Inflammatory macrophage (primary cell): ENCODE measurements around the gene LCN12.

Experiments
- DNase-seq, 2 donors: peaks; one replicate each; pipeline ENCODE4 v3.0.0-alpha.2; 2020 to 2022

LCN12 gene

DNA sequence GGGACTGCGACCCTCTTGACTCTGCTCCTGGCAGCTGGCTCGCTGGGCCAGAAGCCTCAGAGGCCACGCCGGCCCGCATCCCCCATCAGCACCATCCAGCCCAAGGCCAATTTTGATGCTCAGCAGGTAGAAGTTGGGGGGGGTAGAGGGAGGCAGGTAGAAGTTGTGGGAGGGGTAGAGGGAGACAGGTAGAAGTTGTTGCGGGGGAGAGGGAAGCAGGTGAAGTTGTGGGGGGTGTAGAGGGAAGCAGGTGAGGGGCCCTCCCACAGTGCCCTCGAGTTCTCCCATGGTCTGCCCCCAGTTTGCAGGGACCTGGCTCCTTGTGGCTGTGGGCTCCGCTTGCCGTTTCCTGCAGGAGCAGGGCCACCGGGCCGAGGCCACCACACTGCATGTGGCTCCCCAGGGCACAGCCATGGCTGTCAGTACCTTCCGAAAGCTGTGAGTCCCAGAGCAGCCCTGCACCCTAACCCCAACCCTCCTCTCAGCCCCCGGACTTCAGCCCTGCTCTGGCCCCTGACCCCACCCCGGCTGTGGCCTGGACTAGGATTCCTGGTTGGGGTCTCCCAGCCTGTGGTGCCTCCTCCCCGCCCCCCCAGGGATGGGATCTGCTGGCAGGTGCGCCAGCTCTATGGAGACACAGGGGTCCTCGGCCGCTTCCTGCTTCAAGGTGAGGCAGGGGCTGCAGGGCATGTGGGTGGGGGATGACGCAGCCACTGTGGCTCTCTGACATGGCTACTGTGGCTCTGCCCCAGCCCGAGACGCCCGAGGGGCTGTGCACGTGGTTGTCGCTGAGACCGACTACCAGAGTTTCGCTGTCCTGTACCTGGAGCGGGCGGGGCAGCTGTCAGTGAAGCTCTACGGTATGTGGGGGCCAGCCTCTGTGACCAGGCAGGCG lies 6.5 kb upstream of the LCN12 start:
- no peak for DNase-seq

DNA sequence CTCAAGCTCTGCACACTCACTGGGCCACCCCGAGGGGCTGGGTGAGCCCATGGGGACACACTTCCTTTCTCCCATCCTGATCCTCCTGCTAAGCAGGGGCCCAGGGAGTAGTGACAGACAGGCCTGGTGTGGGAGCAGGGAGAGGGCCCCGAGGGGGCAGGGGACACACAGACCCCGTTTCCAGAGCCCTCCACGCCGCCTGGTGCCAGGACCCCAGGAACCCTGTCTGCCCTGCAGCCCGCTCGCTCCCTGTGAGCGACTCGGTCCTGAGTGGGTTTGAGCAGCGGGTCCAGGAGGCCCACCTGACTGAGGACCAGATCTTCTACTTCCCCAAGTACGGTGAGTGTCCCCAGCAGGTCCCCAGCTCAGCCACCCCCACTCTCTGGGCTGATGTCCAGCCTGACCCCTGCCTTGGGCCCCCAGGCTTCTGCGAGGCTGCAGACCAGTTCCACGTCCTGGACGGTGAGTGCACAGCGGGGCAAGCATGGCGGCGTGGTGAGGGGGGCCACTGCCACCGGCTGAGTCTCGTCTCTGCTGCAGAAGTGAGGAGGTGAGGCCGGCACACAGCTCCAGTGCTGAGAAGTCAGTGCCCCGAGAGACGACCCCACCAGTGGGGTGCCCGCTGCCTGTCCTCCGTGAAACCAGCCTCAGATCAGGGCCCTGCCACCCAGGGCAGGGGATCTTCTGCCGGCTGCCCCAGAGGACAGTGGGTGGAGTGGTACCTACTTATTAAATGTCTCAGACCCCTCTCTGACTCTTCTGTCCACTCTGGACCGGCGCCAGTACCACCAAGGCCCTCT lies 5.6 kb upstream of the LCN12 start:
- no peak for DNase-seq

DNA sequence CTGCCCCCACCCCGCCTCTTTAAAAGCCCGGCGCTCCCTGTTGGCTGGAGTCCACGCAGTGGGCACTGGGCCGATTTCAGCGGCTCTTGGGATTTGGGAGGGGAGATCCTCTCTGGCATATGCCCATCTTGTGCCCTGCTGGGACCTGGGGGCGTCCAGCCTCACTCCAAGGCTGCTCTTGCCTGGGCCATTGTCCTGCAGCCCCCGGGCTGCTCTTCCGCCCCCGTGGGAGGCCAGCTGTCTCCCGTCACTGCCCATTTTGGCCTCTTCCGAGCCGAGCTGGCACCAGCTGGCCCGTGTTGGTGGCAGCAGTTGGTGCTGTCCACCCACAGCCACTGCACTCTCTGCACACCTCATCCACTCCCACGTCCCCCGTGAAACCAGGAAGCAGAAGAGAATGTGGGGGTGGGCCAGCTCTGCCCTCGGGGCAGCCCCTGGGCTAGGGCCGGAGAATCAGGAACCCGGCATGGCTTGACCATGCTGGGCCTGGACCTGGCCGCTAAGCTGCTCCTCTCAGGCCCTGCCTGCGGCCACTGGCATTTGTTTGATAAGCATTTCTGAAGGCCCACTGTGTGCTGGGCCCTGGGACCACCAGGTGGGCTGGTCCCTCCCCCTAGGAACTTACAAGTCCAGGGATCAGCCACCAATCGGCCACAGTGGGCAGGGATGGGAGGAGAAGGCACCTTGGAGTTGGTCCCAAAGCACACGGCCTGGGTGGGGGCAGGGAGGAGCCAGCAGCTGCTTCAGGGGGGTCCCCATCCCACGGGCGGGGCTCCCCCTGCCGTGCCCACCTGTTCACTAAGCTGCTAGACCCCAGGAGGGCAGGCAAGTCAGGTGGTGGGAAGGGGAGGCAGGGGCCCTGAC lies 4.8 kb upstream of the LCN12 start:
- peak in 1 of 2 donors; percentile 63 for DNase-seq

DNA sequence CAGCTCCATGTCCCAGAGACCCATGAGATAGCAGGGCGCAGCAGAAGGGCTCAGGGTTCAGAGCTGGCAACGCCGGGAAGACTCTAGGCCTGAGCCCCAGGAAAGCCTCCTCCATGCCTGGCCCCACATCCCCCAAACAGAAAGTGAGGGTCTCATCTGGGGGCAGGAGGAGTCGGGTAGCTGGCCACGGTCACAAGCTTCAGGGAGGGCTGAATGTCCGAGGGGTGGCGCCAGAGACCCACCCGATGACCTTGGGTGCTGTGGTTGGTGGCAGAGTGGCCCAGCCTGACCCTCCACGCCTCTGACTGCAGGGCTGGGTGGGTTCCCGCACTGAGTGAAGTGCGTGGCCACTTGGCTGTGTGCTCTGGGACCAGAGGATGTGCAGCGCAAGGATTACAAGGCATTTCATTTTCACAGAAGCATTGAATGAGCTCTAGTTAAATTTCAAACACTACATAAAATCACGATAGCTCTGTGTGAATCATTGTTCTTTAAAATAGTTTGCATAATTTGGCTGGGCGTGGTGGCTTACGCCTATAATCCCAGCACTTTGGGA lies 4.0 kb upstream of the LCN12 start:
- peak; percentile 25 to 43 for DNase-seq

DNA sequence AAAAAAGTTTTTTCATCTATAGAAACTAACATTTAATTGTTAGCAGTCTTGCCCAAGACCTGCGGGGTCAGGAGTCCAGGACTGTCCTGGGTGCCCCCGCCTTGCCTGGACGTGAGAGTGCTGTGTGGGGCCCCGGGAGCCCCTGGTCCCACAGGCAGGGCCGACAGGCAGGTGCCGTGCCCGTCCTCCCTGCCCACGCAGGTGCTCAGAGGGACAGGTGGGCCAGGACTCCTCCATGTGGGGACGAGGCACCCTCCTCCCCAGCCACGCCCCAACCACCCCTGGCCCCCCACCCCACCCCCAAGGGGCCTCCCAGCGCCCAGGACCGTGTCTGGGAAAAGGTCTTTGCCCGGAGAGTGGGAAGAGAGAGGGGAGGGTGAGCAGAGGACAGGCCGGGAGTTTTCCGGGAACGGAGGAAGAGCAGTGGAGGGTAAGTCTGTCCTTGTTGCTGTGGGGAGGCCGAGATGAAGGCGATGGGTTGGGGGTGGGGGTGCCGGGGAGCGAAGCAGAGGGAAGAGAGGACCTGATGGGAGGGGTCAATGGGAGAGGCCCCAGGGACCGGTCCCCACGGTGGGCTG lies 2.7 kb upstream of the LCN12 start:
- DNase-seq, result no peak

DNA sequence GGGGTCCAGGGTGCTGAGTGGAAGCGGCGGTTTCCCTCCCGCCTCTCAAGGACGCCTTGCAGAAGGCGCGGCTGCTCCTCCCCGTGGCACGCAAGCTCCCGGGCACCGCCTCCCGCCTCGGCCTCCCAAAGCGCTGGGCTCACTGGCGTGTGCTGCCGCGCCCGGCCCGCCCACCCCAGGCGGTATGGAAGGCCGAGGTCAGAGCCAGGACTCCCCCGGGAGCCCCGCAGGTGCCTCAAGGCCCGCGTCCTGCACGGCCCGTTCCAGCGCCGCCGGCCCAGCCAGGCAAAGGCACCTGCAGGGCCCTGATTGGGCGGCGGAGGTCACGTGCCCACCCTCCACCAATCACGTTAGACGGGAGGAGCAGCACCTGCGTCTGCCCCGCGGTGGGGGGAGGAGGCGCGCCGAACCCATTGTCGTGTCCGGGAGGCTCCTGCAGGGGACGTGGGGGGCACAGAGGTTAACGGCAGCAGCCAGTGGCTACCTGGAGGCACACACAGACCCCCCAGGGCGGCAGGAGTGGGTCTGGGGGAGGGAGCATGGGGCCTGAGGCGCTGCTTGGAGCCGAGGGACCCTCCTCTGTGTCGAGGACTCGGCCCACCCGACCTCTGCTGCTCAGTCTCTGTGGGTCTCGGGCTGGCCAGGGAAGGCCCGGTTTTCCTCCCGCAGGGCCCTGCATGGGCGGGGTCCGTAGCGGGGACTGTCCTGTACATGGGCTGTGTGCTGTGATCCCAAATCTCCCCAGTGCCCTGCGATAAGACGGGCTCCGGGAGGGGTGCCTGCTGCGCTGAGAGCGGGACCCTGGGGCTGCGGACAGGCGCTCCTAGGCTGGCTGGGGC lies 2.0 kb upstream of the LCN12 start:
- DNase-seq, result peak; percentile 86 to 92

DNA sequence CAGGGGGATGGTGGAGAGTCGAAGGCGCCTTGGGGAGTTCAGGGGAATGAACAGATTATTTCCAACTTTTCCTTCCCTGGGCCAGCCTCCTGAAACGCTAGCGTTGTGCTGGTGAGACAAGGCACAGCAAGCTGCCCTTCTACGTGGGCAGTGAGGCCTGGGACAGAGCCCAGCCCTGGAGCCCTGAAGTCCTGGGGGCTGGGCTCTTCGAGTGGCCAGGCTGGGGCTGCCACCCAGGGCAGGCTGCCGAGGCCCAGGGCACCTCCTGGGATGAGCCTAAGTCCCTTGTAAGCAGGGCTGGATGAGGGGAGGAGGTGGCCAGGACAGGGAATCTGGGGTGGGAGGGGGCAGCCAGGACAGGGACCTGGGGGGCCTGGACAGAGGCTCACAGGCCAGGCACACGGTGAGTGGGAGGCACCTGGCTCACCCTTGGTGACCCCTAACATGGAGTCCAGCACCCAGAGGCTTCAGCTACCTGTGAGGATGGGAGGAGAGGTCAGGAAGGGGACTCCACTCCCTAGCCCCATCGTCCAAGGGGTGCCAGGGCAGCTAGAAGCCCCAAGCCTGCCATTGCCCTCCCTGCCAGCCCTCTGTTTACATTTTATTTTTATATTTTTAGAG lies 1.3 kb upstream of the LCN12 start:
- DNase-seq, result no peak

DNA sequence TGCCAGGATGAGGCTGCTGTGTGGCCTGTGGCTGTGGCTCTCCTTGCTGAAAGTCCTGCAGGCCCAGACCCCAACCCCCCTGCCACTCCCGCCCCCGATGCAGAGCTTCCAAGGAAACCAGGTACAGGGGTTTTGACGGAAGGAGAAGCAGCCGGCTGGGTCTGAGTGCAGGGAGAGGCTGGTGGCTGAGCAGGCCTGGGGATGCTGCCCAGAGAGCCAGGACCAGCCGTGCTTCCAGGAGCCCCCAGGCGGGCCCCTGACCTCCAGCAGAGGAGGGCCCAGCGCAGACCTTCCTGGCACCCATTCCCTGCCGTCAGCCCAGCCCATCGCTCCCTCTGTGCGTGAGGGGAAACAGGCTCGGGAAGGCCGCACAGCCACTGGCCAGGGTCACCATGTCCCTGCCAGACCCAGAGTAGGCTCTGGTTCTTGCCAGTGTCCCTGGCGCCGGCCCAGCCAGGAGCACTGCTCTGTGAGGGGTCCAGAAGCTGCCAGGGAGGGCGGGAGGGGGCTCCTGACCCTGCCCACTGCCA lies 313 bp downstream of the LCN12 start:
- no peak for DNase-seq

DNA sequence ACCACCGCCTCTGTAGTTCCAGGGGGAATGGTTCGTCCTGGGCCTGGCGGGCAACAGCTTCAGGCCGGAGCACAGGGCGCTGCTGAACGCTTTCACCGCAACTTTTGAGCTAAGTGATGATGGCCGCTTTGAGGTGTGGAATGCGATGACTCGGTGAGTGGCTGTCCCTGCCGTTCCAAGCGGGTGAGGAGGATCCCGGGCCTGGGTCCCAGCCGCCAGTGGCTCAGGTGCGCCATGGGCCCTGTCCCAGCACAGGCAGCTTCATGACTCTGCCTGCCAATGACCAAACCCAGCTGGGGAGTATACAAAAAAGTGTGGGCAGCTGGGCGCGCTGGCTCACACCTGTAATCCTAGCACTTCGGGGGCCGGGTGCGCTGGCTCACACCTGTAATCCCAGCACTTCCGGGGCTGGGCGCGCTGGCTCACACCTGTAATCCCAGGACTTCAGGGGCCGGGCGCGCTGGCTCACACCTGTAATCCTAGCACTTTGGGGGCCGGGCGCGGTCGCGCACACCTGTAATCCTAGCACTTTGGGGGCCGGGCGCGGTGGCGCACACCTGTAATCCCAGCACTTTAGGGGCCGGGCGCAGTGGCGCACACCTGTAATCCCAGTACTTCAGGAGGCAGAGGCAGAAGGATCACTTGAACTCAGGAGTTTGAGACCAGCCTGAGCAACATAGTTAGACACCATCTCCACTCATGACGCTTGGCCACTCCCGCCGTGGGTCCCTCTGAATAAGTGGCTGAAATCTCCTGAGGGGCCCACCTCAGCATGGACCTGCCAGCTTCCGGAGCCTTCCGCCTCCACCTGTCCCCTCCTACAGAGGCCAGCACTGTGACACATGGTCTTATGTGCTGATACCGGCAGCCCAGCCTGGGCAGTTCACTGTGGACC lies 1.1 kb downstream of the LCN12 start:
- no peak for DNase-seq

DNA sequence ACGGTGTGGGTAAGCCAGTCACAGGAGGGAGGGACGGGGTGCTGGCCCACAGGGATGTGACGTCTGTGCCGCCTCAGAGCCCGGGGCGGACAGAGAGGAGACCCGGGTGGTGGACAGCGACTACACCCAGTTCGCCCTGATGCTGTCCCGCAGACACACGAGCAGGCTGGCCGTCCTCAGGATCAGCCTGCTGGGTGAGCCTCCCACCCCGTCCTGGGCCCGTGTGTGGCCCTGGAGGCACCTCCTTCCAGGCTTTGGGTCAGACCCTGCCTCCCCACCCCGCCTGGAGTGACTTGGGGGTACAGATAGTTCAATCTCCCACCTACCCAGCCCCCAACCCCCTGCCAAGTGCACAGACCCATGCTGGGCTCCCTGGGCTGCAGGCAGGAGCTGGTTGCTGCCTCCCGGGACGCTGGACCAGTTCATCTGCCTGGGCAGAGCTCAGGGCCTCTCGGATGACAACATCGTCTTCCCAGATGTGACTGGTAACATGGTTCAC lies 1.7 kb downstream of the LCN12 start:
- DNase-seq, result no peak

DNA sequence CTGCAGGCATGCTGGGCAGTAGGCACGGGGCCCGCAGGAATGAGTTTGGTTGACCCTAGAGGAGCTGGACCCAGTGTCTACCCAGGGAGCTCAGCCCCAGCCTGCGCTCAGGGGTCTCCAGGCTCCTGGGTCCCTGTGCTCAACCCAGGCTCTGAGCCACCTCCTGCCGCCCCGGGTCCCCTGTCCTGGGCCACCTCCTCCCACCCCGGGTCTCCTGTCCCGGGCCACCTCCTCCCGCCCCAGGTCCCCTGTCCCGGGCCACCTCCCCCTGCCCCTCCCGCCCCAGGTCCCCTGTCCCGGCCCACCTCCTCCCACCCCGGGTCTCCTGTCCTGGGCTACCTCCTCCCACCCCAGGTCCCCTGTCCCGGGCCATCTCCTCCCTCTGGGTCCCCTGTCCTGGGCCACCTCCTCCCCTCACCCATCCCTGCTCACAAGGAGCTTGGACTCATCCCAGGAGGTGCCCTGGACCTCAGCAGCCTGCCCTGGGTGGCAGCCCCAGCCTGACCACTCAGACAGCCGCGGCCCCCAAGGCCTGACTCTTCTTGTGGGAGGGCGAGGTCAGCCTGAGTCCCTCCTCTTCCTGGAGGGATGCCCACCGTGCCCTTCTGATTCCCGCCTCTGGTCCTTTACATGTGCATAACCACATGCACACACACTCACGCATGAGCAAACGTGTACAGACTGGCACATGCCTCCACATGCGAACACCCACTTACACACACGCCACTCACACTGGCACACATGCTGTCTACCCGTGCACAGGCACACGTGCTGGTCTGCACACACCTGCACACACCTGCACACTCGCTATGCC lies 2.4 kb downstream of the LCN12 start:
- DNase-seq, result no peak

DNA sequence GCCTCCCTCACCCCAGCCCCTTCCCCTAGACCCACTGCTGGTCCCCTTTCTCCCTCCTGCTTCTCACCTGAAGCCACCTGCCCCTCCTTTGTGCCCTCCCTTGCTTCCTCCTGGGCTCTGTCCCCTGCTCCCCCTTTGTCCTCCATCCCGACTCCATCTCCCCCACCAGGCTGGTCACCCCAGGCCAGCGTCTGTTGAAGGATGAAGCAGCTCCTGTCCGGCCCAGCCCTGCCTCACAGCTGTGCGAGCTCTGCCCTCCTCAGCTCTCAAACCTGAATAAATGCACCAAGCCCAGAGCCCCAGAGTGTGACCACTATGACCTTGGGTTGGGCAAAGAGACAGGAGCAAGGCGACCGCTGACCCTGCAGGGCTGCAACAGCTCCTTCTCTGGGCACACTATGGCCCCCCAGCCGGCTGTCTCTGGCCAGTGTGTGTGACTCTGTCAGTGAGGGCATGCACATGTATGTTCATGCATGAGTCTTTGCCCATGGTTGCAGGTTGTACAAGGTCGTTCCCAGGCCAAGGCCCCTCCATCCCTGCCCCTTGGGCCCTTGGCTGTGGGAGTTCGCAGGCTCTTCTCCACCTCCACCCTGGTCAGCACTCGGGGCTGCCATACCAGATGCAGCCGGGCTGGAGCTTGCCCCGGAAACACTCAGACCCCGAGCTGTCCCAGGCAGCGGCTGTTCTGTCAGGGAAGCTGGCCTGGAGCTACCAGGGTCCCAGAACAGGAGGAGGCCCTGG lies 3.3 kb downstream of the LCN12 start:
- DNase-seq, result no peak

DNA sequence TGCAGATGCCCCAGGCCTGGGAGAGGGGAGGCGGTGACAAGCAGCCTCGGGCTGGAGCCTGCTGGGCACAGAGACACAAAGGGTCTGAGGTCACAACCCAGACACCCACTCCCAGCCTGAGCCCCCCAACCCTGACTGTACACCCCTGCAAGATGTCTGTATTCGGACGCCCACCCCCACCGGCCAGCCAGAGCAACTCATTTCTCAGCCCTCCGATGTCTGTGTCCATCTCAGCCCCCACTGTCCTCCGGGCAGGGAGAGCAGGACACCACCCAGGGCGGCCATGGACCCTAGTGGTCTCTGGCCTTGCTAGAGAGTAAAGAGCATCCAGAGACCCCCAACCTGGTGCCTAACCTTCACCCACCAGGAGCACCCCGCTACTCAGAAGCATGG lies 3.9 kb downstream of the LCN12 start:
- DNase-seq, result no peak

DNA sequence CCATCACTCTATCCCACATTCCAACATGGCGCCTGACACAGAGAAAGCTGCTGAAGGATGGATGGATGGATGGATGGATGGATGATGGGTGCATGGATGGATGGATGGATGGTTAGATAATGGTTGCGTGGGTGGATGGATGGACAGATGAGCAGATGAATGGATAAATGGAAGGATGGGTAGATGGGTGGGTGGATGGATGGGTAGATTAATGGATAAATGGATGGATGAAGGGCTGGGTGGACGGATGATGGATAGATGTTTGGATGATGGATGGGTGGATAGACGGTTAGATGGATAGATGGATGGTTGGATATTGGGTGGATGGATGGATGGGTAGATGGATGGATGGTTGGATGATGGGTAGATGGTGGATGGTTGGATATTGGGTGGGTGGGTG lies 4.5 kb downstream of the LCN12 start:
- no peak for DNase-seq

DNA sequence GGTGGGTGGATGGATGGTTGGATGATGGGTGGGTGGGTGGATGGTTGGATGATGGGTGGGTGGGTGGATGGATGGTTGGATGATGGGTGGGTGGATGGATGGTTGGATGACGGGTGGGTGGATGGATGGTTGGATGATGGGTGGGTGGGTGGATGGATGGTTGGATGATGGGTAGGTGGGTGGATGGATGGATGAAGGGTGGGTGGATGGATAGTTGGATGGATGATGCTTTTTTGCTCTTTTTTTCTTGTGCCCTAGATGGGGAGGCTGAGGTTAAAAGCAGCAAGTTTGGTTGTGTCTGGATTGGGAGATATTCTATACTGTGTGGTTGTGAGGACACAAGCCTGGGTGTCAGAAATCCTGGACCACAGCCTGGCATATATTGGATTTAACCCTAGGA lies 5.4 kb downstream of the LCN12 start:
- DNase-seq, result no peak

DNA sequence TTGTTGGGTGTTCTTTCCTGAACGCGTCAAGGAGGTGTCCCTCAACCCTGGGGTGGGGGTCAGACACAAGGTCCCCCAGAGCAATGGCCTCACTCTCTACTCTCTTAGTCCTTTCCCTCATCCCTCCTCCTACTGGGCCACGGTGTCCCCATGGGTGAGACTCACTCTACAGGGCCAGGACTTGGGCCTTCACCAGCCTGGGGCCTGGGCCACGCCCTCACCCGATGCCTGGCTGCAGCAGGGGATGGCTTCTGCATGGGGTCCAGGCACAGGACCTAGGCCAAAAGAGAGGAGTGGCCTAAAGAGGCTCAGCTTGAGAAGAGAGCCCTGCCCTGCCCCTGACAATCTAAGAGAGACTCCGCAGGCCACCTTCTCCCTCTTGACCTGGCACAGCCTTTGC lies 5.8 kb downstream of the LCN12 start:
- no peak for DNase-seq

DNA sequence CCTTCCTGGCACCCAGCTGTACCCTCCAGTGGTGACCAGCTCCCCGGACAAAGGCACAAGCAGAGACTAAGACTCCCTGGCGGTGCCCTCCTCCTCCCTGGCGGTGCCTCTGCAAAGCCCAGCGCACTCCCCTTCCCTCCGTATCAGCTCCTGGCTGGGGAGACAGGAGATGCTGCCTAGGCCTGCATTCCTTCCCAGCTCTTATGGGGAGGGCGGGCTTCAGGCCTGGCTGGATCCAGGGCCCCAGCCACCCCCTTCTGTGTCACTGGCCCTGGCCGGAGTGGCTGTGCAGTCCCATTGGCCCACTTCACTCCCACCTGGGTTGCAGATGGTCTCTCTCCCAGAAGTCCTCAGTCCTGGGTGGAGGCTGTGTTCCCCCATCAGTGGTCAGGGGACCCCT lies 6.4 kb downstream of the LCN12 start:
- no peak for DNase-seq
